ENCODE results near the gene CORIN.

GRCh38 chr4:47816748-47817147 lies 21.1 kb downstream of the CORIN start:
- TF ChIP-seq RAD21 (conservative IDR thresholded peaks at IDR 0.05) (no peak), CTCF (IDR thresholded peaks at IDR 0.05; ENCODE audit: poor library complexity, severe bottlenecking) (no peak), EZH2 (IDR thresholded peaks at IDR 0.05; ENCODE audit: borderline replicate concordance, insufficient read depth, low read length, poor library complexity, severe bottlenecking) (no peak), POLR2AphosphoS5 (IDR thresholded peaks at IDR 0.05) (no peak)
